ENCODE results near the gene SLX4IP.

The SLX4IP gene

GRCh38 chr20:10562899-10563298, 127.8 kb downstream of the SLX4IP start:
- no peaks in the 10 kb centered on the region for H3K9me3 ChIP-seq
- H3K4me3 ChIP-seq = no peak overlapping the region
- no peak for TF ChIP-seq CTCF (IDR thresholded peaks at IDR 0.05)
- H3K36me3 ChIP-seq = no peaks in the 10 kb centered on the region
- H3K27ac ChIP-seq = no peak overlapping the region
- intact Hi-C loops (cut with DNase I; ENCODE audit: low total_unique reads) = no loop called here
- peaks cover 0 to 48% (median 22%) of the 10 kb centered on the region in 4 donors for H3K4me1 ChIP-seq
- DNase-seq = no peak
- no peaks in the 10 kb centered on the region for H3K27me3 ChIP-seq

- peak overlapping the region in 1 of 2 donors; percentile 76 for H3K27ac ChIP-seq
- no peak overlapping the region for H3K4me3 ChIP-seq
- DNase-seq = no peak
- H3K27me3 ChIP-seq = no peaks in the 10 kb centered on the region
- no peaks in the 10 kb centered on the region for H3K36me3 ChIP-seq
- peaks cover 0 to 37% (median 16%) of the 10 kb centered on the region in 4 donors for H3K4me1 ChIP-seq
- intact Hi-C loops (cut with DNase I; ENCODE audit: low total_unique reads) = no loop called here
- no peak for TF ChIP-seq CTCF (IDR thresholded peaks at IDR 0.05)
- H3K9me3 ChIP-seq = no peaks in the 10 kb centered on the region
These were observed 128.9 kb downstream of the SLX4IP start for GRCh38 chr20:10563935-10564492.

GRCh38 chr20:10565191-10565921, 130.3 kb downstream of the SLX4IP start:
- H3K27ac ChIP-seq = peak overlapping the region; percentile 76 to 82
- DNase-seq = peak in 1 of 2 donors; percentile 59

GRCh38 chr20:10565922-10566897, 131.1 kb downstream of the SLX4IP start:
- Histone ChIP-seq H3K4me3 (no peak overlapping the region), H3K4me1 (peaks cover 0 to 16% (median 8%) of the 10 kb centered on the region in 4 donors), H3K9me3 (no peaks in the 10 kb centered on the region), H3K36me3 (no peaks in the 10 kb centered on the region), H3K27ac (peak overlapping the region; percentile 76 to 82), H3K27me3 (no peaks in the 10 kb centered on the region)
- intact Hi-C loops (cut with DNase I; ENCODE audit: low total_unique reads) = no loop called here
- no peak for DNase-seq
- no peak for TF ChIP-seq CTCF (IDR thresholded peaks at IDR 0.05)

More at GRCh38 chr20:10565191-10565921, 130.3 kb downstream of the SLX4IP start:
- TF ChIP-seq CTCF (IDR thresholded peaks at IDR 0.05) = no peak
- no peaks in the 10 kb centered on the region for H3K9me3 ChIP-seq
- H3K4me3 ChIP-seq = no peak overlapping the region
- peaks cover 0 to 23% (median 9%) of the 10 kb centered on the region in 4 donors for H3K4me1 ChIP-seq
- intact Hi-C loops (cut with DNase I; ENCODE audit: low total_unique reads) = no loop called here
- no peaks in the 10 kb centered on the region for H3K36me3 ChIP-seq
- H3K27me3 ChIP-seq = no peaks in the 10 kb centered on the region

- H3K4me1 ChIP-seq = peaks cover 0 to 35% (median 9%) of the 10 kb centered on the region in 4 donors
- no peak for TF ChIP-seq CTCF (IDR thresholded peaks at IDR 0.05)
- H3K9me3 ChIP-seq = no peaks in the 10 kb centered on the region
- no peaks in the 10 kb centered on the region for H3K36me3 ChIP-seq
- intact Hi-C loops (cut with DNase I; ENCODE audit: low total_unique reads) = no loop called here
- no peaks in the 10 kb centered on the region for H3K27me3 ChIP-seq
- DNase-seq = no peak
- H3K27ac ChIP-seq = no peak overlapping the region
- no peak overlapping the region for H3K4me3 ChIP-seq
These were observed 132.9 kb downstream of the SLX4IP start for GRCh38 chr20:10568032-10568431.
